Neutrophil (primary cell): ENCODE results near the gene GATA3.
"Not testable (repeated sequence)": the region's sequence is repeated elsewhere in the genome, so short reads cannot be mapped to it uniquely, and the experiment has no call there.

Source experiments
- H3K27ac ChIP-seq: fragments of 200-600 bp; sonication (generic); 2 replicates; pipeline ENCODE4 v1.5.1; 2016; ENCODE audit warnings: mild to moderate bottlenecking, moderate library complexity
- H3K27me3 ChIP-seq: fragments of 200-600 bp; sonication (generic); 2 replicates; pipeline ENCODE4 v1.6.0; 2016; ENCODE audit warnings: mild to moderate bottlenecking
- H3K36me3 ChIP-seq: fragments of 200-600 bp; sonication (generic); 2 replicates; pipeline ENCODE4 v1.5.1; 2017
- H3K4me1 ChIP-seq, 2 experiments: fragments of 200-600 bp in 1 of 2; sonication (generic) in 1 of 2; 1 replicate in 1 of 2; 2 replicates in 1 of 2; pipeline versions ENCODE4 v1.5.1 to v1.6.1; 2013 to 2016; ENCODE audit warnings: low read depth in 1 of 2, low read length in 1 of 2, mild to moderate bottlenecking in 1 of 2, moderate library complexity in 1 of 2; ENCODE audit not compliant: control insufficient read depth in 1 of 2, insufficient read depth in 1 of 2
- H3K4me3 ChIP-seq, 2 experiments: fragments of 200-600 bp in 1 of 2; sonication (generic) in 1 of 2; 1 replicate in 1 of 2; 2 replicates in 1 of 2; pipeline ENCODE4 v1.5.1; 2013 to 2016; ENCODE audit warnings: low read depth in 1 of 2, low read length in 1 of 2, mild to moderate bottlenecking in 1 of 2, moderate library complexity in 1 of 2
- H3K9me3 ChIP-seq: fragments of 200-600 bp; sonication (generic); 2 replicates; pipeline ENCODE4 v1.5.1; 2016
- TF ChIP-seq, protein P1 (sequence below): fragments of 200-600 bp; sonication (generic); IDR thresholded peaks from 2 replicates; pipeline ENCODE4 v1.5.1; 2016; ENCODE audit warnings: antibody characterized with exemption

The GATA3 gene

GRCh38 chr10:8014649-8015048 is 39.8 kb upstream of the GATA3 start:
- Histone ChIP-seq H3K36me3 (peaks cover 29% of the 10 kb centered on the region), H3K4me3 (no peak overlapping the region), H3K4me1 (no peaks in the 10 kb centered on the region), H3K9me3 (no peaks in the 10 kb centered on the region), H3K27me3 (no peaks in the 10 kb centered on the region), H3K27ac (no peak overlapping the region)
- TF ChIP-seq, protein P1, sequence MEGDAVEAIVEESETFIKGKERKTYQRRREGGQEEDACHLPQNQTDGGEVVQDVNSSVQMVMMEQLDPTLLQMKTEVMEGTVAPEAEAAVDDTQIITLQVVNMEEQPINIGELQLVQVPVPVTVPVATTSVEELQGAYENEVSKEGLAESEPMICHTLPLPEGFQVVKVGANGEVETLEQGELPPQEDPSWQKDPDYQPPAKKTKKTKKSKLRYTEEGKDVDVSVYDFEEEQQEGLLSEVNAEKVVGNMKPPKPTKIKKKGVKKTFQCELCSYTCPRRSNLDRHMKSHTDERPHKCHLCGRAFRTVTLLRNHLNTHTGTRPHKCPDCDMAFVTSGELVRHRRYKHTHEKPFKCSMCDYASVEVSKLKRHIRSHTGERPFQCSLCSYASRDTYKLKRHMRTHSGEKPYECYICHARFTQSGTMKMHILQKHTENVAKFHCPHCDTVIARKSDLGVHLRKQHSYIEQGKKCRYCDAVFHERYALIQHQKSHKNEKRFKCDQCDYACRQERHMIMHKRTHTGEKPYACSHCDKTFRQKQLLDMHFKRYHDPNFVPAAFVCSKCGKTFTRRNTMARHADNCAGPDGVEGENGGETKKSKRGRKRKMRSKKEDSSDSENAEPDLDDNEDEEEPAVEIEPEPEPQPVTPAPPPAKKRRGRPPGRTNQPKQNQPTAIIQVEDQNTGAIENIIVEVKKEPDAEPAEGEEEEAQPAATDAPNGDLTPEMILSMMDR = no peak

DNA sequence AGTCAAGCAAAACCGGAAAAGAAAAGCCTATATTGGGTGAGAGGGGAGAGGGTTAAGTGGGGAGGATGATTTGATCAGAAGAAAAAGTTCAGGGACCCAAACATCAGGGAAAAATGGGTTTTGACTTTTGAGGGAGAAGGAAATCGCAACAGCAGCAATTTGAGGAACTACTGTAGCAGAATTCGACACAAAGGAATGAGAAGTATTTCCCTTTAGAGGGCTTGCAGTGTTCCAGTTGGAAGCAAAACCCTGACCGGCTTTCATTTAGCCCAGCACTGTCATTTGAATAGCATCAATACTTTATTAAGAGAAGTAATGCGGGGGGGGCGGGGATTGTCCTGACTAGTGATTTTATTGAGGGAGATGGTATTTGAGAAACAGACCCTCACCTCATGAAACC is 37.2 kb upstream of the GATA3 start:
- no peaks in the 10 kb centered on the region for H3K9me3 ChIP-seq
- peaks cover 17% of the 10 kb centered on the region for H3K27me3 ChIP-seq
- no peak overlapping the region for H3K27ac ChIP-seq
- H3K36me3 ChIP-seq = peaks cover 20% of the 10 kb centered on the region
- no peak overlapping the region for H3K4me3 ChIP-seq
- no peaks in the 10 kb centered on the region for H3K4me1 ChIP-seq
- TF ChIP-seq, protein P1 = no peak

DNA sequence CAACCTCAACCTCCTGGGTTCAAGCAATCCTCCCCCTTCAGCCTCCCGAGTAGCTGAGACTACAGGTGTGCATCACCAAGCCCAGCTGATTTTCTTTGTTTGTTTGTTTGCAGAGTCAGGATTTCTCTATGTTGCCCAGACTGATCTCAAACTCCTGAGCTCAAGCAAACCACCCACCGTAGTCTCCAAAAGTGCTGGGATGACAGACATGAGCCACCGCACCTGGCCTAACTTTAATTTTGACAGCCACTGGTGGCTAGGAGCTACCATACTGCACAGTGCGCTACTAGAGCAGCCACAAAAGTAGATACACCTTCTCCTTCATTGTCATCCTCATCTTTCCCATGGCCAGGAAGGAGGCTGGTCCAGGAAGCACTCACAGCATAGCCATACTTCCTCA is 31.2 kb upstream of the GATA3 start:
- no peak overlapping the region for H3K4me3 ChIP-seq
- H3K9me3 ChIP-seq = no peaks in the 10 kb centered on the region
- H3K27ac ChIP-seq = no peak overlapping the region
- TF ChIP-seq, protein P1 = no peak
- H3K27me3 ChIP-seq = peaks cover 66% of the 10 kb centered on the region
- no peaks in the 10 kb centered on the region for H3K4me1 ChIP-seq
- H3K36me3 ChIP-seq = no peaks in the 10 kb centered on the region

DNA sequence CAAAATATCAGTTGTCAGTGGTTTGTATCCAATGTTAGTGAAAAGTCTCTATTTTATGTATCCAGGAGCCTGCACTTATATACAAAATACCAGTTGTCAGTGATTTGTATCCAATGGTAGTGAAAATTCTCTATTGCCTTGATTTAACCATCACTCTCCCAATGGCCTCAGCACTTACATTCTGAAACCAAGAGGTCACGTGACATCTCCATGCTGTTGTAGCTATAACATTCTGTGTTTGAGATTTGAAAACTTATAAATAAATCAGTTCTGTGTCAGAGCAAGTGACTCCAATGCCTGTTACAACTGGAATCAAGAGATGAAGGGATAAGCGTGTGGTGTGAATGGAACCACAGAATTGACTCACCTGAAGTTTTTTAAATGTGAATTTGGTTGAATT is 30.6 kb upstream of the GATA3 start:
- no peaks in the 10 kb centered on the region for H3K36me3 ChIP-seq
- H3K27me3 ChIP-seq = peaks cover 71% of the 10 kb centered on the region
- no peaks in the 10 kb centered on the region for H3K4me1 ChIP-seq
- H3K27ac ChIP-seq = no peak overlapping the region
- TF ChIP-seq, protein P1 = no peak
- no peaks in the 10 kb centered on the region for H3K9me3 ChIP-seq
- H3K4me3 ChIP-seq = no peak overlapping the region

GRCh38 chr10:8026349-8027259 is 27.9 kb upstream of the GATA3 start:
- no peaks in the 10 kb centered on the region for H3K36me3 ChIP-seq
- no peak overlapping the region for H3K4me3 ChIP-seq
- H3K27me3 ChIP-seq = peaks cover 87% of the 10 kb centered on the region
- TF ChIP-seq, protein P1 = no peak
- H3K4me1 ChIP-seq = no peaks in the 10 kb centered on the region
- no peak overlapping the region for H3K27ac ChIP-seq
- no peaks in the 10 kb centered on the region for H3K9me3 ChIP-seq

DNA sequence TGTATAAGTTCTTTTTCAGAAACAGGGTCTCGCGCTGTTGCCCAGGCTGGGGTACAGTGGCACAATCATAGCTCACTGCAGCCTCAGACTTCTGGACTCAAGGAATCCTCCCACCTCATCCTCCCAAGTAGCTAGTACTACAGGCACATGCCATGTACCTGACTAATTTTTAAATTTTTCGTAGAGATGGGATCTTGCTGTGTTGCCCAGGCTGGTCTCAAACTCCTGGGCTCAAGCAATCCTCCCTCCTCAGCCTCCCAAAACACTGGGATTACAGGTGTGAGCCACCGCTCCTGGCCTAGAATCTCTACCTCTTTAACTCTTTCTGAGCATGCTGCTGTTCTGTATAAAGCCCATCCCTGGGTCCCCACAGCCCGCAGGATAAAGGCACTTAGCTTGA is 23.3 kb upstream of the GATA3 start:
- H3K4me3 ChIP-seq, H3K27ac ChIP-seq, H3K4me1 ChIP-seq, H3K36me3 ChIP-seq, H3K9me3 ChIP-seq: not testable (repeated sequence)
- H3K27me3 ChIP-seq = peaks cover 93% of the 10 kb centered on the region
